ENCODE data around the gene WDFY4. TPM values are rescaled to one million over a fixed set of nuclear protein-coding genes. Genes with fewer than 3 reads are reported as not detected.

Gene WDFY4
- total RNA-seq, 1 experiment from 2014 or later = not detected

GRCh38 chr10:48655411-48656240 lies 29.0 kb upstream of the WDFY4 start:
- peak; percentile 68 for DNase-seq (ENCODE audit: low read depth)

DNA sequence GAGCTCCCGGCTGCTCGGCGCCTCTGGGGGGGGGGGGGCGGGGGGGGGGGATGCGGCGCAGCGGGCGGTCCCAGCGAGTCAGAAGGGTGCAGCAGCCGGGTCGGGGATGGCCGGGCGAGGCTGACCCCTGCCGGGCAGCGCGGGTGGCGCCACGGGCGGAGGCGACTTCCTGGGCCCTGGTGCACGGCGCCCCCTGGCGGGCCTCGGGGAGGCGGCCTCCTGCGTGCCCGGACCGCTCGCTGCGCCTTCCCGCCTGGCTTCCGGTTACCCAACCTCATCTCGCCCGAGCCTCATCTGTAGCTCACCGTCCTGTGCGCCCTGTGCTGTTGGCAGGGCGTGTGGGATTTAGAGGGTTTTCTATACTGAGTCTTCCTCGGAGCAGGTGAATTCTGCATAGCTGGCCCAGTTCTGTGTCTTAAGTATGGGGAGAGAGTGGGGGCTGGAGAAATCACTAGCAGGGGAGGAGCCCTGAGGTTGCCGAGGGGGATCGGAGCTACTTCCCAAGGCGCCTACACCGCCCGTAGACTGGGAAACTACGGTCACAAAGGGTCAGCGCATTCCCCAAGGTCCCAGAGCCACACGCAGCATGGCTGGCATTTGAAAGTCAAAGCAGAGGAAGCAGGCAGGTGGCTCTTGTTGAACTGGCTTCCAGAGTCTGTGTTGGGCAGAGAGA lies 28.3 kb upstream of the WDFY4 start:
- peak; percentile 92 for DNase-seq (ENCODE audit: low read depth)

- DNase-seq (ENCODE audit: low read depth) = no peak
Observed at GRCh38 chr10:48656914-48657305, 27.8 kb upstream of the WDFY4 start.

GRCh38 chr10:48657416-48657815 lies 27.3 kb upstream of the WDFY4 start:
- DNase-seq (ENCODE audit: low read depth) = no peak

DNA sequence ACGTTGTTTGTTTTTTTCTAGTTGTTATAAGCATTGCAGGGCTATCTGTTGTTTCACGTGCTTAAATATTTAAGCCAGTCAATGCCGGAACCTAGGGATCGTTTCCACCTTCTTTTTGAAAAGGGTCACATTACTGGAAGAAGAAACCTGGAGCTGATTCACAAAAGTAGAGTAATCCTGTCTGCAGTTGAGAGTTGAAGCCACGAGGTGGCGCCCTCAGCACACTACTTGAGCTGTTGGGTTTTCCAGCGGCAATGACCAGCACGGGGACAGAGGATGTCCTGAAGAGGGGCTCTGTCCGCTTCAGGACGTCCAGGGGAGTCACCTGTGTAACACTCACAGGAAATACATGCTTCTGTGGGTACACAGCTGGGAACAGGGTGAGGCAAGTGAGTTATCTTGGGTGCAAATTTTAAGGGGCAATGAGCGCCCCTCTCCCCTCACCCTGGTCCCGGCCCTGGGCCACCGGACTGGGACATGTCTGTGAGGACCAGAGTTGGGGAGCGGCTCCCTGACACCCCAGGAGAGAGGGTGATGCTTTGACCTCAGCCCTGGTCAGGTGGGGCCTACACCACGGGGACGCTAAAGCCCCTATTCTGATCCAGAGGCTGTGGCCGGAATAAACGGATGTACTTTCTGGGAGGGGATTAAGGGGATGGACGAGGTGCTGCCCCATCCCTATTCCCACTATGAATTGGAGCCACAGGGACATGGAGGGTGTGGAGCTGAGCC lies 26.3 kb upstream of the WDFY4 start:
- peak; percentile 66 for DNase-seq (ENCODE audit: low read depth)

GRCh38 chr10:48658975-48659269 lies 25.8 kb upstream of the WDFY4 start:
- no peak for DNase-seq (ENCODE audit: low read depth)

DNA sequence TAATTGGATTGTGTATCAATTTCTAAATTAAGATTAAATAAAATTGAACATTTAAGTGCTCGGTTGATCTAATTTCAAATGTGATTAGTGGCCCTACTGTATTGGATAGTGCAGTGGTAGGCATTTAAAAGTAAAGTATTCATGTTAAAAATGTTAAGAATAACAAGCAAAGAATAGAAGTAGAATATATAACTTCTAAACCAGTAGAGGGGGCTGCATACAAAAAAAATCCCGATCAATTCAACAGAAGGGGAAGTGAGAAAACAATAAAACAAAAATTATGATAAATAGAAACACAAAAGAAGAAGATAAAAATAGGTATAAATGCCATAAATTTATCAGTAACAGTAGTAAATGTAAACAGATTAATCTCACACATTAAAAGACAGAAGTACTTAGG lies 24.9 kb upstream of the WDFY4 start:
- DNase-seq (ENCODE audit: low read depth) = no peak

- DNase-seq (ENCODE audit: low read depth) = no peak
Observed at GRCh38 chr10:48661441-48661840, 23.2 kb upstream of the WDFY4 start.

DNA sequence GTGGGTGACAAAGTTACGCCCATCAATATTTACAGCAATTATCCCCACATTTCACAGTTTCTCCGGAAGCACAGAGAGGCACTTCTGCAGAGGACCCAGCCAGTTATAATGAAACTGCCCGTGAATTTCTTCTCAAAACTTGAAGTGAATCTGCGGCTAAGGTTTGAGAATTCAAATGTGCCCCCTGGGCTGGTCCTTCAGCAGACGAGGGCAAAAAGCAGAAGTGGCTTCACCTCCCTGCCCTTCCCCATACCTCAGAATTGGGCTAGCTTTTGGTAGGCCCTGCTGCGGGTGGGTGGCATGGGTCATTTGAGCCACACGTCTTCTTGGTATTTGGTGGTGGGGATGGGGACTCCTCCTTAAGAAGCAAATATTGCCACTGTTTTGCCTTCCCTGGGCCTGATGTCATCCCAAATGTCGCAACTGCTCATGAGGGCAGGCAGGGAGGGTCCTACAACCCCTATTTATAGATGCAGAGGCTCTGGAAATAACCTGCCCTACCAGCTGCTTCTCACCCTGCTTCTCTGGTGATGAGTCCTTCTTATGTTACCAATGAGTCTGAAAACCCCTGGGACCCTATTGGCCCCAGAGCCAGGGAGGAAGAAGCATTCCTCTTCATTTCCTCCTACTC lies 16.6 kb upstream of the WDFY4 start:
- no peak for DNase-seq (ENCODE audit: low read depth)

DNA sequence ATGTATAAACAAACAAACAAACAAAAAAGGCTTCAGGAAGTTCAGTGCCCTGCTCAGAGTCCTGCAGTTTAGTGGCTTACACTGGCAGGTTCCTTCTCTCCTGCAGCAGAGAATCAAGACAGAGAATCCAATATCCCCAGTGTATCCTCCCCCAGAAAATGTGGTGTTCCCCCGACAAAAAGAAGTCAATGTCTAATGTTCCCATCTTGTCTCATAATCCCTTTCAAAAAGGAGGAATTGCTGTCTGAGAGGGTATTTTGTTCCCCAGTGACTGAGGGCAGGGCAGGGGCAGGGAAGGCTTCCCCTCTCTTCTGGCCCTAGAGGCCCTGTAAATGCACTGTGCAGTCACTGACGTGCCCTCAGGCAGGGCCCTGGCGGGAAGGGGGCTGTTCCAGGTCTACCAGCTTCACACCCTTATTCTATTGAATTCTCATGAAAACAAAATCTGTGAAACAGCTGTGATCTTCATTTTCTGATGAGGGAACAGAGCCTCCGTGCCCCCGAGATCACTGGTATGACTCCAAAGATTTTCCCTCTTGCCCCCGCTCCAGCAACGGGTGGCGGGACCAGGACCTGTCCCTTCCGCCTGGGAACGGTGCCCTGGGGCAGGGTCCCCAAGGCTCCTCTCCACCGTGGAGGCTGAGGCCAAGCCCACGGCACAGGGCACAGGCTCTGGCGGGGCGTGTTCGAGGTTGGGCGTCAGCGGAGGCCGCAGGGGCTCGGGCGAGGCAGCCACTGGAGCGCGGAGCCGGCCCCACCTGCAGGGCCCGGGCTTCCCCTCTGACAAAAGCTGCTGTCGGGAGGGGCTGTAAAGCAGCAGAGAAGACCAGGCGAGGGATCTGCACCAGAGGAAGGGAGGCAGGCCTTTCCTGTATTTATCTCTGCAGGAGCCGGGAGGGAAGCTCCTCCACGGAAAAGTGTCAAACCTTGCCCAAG lies 13.4 kb upstream of the WDFY4 start:
- DNase-seq (ENCODE audit: low read depth) = no peak

- no peak for DNase-seq (ENCODE audit: low read depth)
Observed at GRCh38 chr10:48671914-48672595, 12.6 kb upstream of the WDFY4 start.

DNA sequence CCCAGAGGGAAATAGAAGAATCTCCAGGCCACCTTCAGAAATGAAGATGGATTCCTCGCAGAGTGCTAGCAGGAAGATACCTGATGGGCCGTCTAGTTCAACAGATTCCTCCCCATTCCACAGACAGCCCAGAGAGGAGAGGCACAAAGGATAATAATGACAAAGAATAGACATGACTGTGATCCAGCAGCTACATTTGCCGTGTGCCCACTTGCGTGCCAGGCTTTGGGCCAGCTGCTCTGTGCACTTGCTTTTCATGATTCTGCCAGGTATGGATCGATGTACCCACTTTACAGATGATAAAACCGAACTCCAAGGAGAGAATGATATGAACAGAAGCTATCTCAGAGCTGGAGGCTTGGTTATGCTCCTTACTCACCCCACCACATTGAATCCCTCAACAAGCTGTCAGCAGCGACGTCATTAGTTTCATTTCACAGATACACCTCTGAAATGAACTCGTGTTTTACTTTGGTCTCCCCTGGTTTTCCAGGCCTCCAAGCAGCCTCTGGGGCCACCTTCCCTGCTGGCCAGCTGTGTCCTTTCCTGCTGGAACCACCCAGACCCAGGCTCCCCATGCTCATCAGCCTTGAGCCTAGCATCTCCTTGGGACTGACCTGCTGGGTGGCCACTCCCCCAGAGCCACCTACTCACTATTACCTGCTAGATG lies 11.9 kb upstream of the WDFY4 start:
- DNase-seq (ENCODE audit: low read depth) = no peak

DNA sequence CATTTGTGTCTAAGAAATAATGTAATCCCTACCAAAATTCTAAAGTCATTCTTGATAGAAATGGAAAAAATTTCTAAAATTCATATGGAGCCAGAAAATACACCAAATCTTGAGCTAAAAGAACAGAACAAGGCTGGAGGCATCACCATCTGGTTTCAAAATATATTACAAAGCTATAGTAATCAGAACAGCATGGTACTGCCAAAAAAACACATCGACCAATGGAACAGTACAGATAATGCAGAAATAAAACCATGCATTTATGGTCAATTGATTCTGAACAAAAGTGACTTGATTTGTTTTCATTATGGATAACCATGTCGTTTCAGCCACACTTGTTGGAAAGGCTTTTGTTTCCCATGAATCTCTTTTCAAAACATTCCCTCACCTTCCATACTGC lies 7.0 kb upstream of the WDFY4 start:
- DNase-seq (ENCODE audit: low read depth) = no peak

DNA sequence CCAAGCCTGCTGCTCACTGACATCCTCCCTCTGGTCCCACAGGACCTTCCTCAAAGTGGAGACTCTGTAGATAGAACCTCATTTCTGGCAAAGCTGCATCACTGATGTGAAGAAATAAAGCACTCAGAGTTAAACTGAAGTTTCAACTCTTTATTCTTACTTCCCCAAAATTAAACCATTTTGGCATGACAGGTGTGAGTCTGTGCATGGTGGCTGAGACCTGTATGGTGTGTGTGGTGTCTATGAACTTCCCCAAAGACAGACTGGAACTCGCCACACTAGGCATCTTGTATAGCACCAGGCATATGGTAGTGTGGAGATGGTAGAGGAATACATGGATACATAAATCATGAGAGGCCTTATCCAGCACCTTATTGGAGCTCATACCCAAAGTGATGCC lies 6.6 kb upstream of the WDFY4 start:
- DNase-seq (ENCODE audit: low read depth) = no peak

DNA sequence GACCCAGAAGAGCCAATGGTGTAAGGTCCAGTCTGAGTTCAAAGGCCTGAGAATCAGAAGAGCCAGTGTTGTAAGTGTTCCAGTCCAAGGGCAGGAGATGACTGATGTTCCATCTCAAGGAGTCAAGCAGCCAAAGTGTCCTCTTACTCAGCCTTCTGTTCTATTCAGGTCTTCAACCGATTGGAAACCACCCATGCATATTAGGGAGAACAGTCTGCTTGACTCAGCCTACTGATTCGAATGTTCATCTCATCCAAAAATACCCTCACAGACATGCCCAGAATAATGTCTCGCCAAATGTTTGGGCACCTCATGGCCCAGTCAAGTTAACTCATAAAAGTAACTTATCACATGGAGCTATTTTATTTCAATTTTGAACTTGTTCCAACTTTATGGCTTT lies 2.9 kb upstream of the WDFY4 start:
- no peak for DNase-seq (ENCODE audit: low read depth)

GRCh38 chr10:48682265-48682664 lies 2.4 kb upstream of the WDFY4 start:
- no peak for DNase-seq (ENCODE audit: low read depth)

GRCh38 chr10:48683424-48683823 lies 1.2 kb upstream of the WDFY4 start:
- DNase-seq (ENCODE audit: low read depth) = no peak

DNA sequence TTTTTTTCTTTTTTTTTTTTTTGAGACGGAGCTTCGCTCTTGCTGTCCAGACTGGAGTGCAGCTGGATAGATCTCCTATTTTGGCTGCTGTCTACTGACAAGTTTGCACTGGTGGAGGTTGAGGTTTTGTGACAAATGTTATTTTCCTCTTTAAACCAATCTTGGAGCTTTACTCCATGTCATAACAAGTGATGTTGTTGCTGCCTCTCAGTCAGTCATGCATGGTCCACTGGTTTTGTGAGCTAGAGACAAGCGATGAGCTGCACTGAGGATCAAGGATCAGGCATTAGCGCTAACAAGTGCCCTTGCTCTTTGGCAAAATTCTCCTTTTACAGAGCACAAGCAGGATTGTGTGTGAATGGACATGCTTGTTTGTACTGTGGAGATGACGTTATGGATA lies 805 bp upstream of the WDFY4 start:
- DNase-seq (ENCODE audit: low read depth) = no peak

DNA sequence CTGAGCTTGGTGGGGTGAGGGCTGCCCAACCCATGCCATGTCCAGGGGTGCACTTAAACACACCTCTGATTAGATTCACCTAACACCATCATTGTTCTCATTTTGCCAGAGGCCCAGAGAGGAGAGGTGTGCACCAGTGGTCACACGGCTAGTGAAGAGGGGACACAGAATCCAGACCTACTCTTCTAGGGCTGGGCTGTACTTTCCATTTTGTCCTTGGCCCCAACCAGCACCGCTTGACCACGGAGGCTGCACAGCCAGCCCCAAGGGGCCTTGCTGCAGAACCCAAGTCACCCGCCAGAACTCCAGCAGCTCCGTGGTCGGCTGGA lies 246 bp upstream of the WDFY4 start:
- DNase-seq (ENCODE audit: low read depth) = no peak

DNA sequence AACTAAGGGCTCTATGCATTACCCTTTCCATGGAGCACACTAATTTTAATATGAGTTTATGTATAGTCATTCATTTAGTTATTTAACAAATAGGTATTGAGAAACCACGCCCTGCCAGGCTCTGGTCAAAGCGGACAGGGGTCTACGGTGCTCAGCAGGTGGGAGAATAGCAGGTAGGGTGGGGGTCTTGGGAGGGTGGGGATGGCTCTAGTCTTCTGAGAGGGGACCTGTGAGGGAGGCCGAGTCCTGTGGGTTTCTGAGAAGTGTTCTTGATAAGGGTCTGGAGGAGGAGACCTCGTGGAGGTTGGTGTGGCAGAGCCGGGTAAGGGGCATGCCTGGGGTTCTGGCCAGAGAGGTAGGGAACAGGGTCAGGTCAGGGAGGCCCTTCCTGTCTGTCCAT lies 1.1 kb downstream of the WDFY4 start:
- DNase-seq (ENCODE audit: low read depth) = no peak

All from Daoy (cell line).